ENCODE measurements around the gene NAPEPLD. TPM values are rescaled to one million over a fixed set of nuclear protein-coding genes. Genes with fewer than 3 reads are reported as not detected.
"Not testable (repeated sequence)": the region's sequence is repeated elsewhere in the genome, so short reads cannot be mapped to it uniquely, and the experiment has no call there.

The NAPEPLD gene
- total RNA-seq = 10 to 100 TPM in 1 of 2 experiments, 1 to 10 TPM in 1; 9.8 to 10.9 TPM

GRCh38 chr7:103148994-103149807 lies at the start of gene NAPEPLD:
Gene NAPEPLD, minus strand, starts transcription at chr7:103149099. Its CDS starts 20,323 bp downstream, at chr7:103128776.
- H3K4me3 Mint-ChIP-seq = peak within 1 kb of the TSS; percentile 93
- DNase-seq (peak; percentile 88), ATAC-seq (ENCODE audit: low read depth) (peak; percentile 88)
- peaks cover 1% of the 10 kb centered on the region for H3K9me3 Mint-ChIP-seq
- peaks cover 35% of the 10 kb centered on the region for H3K4me1 Mint-ChIP-seq
- POLR2A ChIA-PET = interaction anchor here (0.6 to 1.8 kb wide), 3 partner anchors 53 to 576 kb away, joined by 3 to 8 read pairs (median 6); partner anchors contain the start of genes ARMC10 and FBXL13
- peak within 1 kb of the TSS; percentile 97 for H3K27ac Mint-ChIP-seq
- no peaks in the 10 kb centered on the region for H3K27me3 Mint-ChIP-seq
- H3K36me3 Mint-ChIP-seq = peaks cover 4% of the 10 kb centered on the region

- ATAC-seq (ENCODE audit: low read depth); H3K4me3 Mint-ChIP-seq; H3K27me3 Mint-ChIP-seq; H3K27ac Mint-ChIP-seq; H3K4me1 Mint-ChIP-seq; DNase-seq; H3K36me3 Mint-ChIP-seq; POLR2A ChIA-PET; H3K9me3 Mint-ChIP-seq: not testable (repeated sequence)
Observed at GRCh38 chr7:103198079-103198478, 49.2 kb upstream of the NAPEPLD start.

- DNase-seq; POLR2A ChIA-PET; H3K27ac Mint-ChIP-seq; H3K9me3 Mint-ChIP-seq; H3K36me3 Mint-ChIP-seq; ATAC-seq (ENCODE audit: low read depth); H3K4me3 Mint-ChIP-seq; H3K27me3 Mint-ChIP-seq; H3K4me1 Mint-ChIP-seq: not testable (repeated sequence)
Observed at GRCh38 chr7:103195364-103195763, 46.5 kb upstream of the NAPEPLD start.

GRCh38 chr7:103172415-103173146 lies 23.7 kb upstream of the NAPEPLD start:
- H3K27me3 Mint-ChIP-seq; ATAC-seq (ENCODE audit: low read depth); H3K9me3 Mint-ChIP-seq; H3K27ac Mint-ChIP-seq; H3K4me1 Mint-ChIP-seq; DNase-seq; H3K36me3 Mint-ChIP-seq; H3K4me3 Mint-ChIP-seq; POLR2A ChIA-PET: not testable (repeated sequence)

- ATAC-seq (ENCODE audit: low read depth); H3K36me3 Mint-ChIP-seq; DNase-seq; H3K27me3 Mint-ChIP-seq; POLR2A ChIA-PET; H3K9me3 Mint-ChIP-seq; H3K27ac Mint-ChIP-seq; H3K4me1 Mint-ChIP-seq; H3K4me3 Mint-ChIP-seq: not testable (repeated sequence)
Observed at GRCh38 chr7:103171695-103172414, 23.0 kb upstream of the NAPEPLD start.

- peaks cover 13% of the 10 kb centered on the region for H3K27me3 Mint-ChIP-seq
- ATAC-seq (ENCODE audit: low read depth); H3K4me1 Mint-ChIP-seq; DNase-seq; POLR2A ChIA-PET; H3K9me3 Mint-ChIP-seq; H3K36me3 Mint-ChIP-seq; H3K4me3 Mint-ChIP-seq; H3K27ac Mint-ChIP-seq: not testable (repeated sequence)
Observed at GRCh38 chr7:103166921-103167544, 18.1 kb upstream of the NAPEPLD start.

GRCh38 chr7:103163087-103163825 lies 14.4 kb upstream of the NAPEPLD start:
- ATAC-seq (ENCODE audit: low read depth); H3K27ac Mint-ChIP-seq; H3K4me3 Mint-ChIP-seq; H3K36me3 Mint-ChIP-seq; POLR2A ChIA-PET; DNase-seq; H3K27me3 Mint-ChIP-seq; H3K9me3 Mint-ChIP-seq: not testable (repeated sequence)
- peaks cover 13% of the 10 kb centered on the region for H3K4me1 Mint-ChIP-seq

GRCh38 chr7:103162641-103163040 lies 13.7 kb upstream of the NAPEPLD start:
- H3K36me3 Mint-ChIP-seq; DNase-seq; H3K27me3 Mint-ChIP-seq; POLR2A ChIA-PET; H3K4me3 Mint-ChIP-seq; H3K27ac Mint-ChIP-seq; H3K9me3 Mint-ChIP-seq; ATAC-seq (ENCODE audit: low read depth): not testable (repeated sequence)
- H3K4me1 Mint-ChIP-seq = peaks cover 13% of the 10 kb centered on the region

- H3K4me3 Mint-ChIP-seq, H3K27ac Mint-ChIP-seq, POLR2A ChIA-PET: not testable (repeated sequence)
Observed at GRCh38 chr7:103161998-103162616, 13.2 kb upstream of the NAPEPLD start.

GRCh38 chr7:103159072-103159471 lies 10.2 kb upstream of the NAPEPLD start:
- H3K27me3 Mint-ChIP-seq; H3K36me3 Mint-ChIP-seq; POLR2A ChIA-PET; ATAC-seq (ENCODE audit: low read depth); H3K4me3 Mint-ChIP-seq; H3K9me3 Mint-ChIP-seq; H3K27ac Mint-ChIP-seq; DNase-seq: not testable (repeated sequence)
- H3K4me1 Mint-ChIP-seq = peaks cover 18% of the 10 kb centered on the region

More at GRCh38 chr7:103161998-103162616, 13.2 kb upstream of the NAPEPLD start:
- not testable (repeated sequence) for H3K36me3 Mint-ChIP-seq; DNase-seq; H3K27me3 Mint-ChIP-seq; H3K9me3 Mint-ChIP-seq; ATAC-seq (ENCODE audit: low read depth)
- H3K4me1 Mint-ChIP-seq = peaks cover 13% of the 10 kb centered on the region

GRCh38 chr7:103155331-103156024 lies 6.6 kb upstream of the NAPEPLD start:
- ATAC-seq (ENCODE audit: low read depth) = peak; percentile 39
- Mint-ChIP-seq H3K4me1 (peaks cover 26% of the 10 kb centered on the region), H3K27ac (peak overlapping the region; percentile 69), H3K4me3 (peak overlapping the region; percentile 74)
- POLR2A ChIA-PET = interaction anchor here (0.6 to 1.0 kb wide), 2 partner anchors 34 to 81 kb away, joined by 3 to 4 read pairs; partner anchors contain the start of genes ARMC10 and FBXL13
- not testable (repeated sequence) for H3K27me3 Mint-ChIP-seq, H3K9me3 Mint-ChIP-seq, H3K36me3 Mint-ChIP-seq, DNase-seq

- H3K27me3 Mint-ChIP-seq = no peaks in the 10 kb centered on the region
- peaks cover 1% of the 10 kb centered on the region for H3K9me3 Mint-ChIP-seq
- H3K4me1 Mint-ChIP-seq = peaks cover 30% of the 10 kb centered on the region
- H3K36me3 Mint-ChIP-seq = peaks cover 2% of the 10 kb centered on the region
- H3K27ac Mint-ChIP-seq = no peak overlapping the region
- no peak overlapping the region for H3K4me3 Mint-ChIP-seq
- no peak for DNase-seq
- POLR2A ChIA-PET = no interaction called here
- no peak for ATAC-seq (ENCODE audit: low read depth)
Observed at GRCh38 chr7:103154042-103154441, 5.1 kb upstream of the NAPEPLD start.

Measured in activated naive CD8-positive, alpha-beta T cell treated with anti-CD3 and anti-CD28 coated beads, Interleukin-2, amount 10 ng/mL, durations not matched to agents 7 days and 5 days (primary cell).